GM21737 (cell line): ENCODE results near the gene CHMP3.

ENCODE experiments used
- ATAC-seq: cut with Tn5 transposase; IDR thresholded peaks from one replicate; pipeline ENCODE4 v1.9.1; 2021; ENCODE audit warnings: mild to moderate bottlenecking, moderate library complexity; ENCODE audit not compliant: unreplicated experiment

The CHMP3 gene

DNA sequence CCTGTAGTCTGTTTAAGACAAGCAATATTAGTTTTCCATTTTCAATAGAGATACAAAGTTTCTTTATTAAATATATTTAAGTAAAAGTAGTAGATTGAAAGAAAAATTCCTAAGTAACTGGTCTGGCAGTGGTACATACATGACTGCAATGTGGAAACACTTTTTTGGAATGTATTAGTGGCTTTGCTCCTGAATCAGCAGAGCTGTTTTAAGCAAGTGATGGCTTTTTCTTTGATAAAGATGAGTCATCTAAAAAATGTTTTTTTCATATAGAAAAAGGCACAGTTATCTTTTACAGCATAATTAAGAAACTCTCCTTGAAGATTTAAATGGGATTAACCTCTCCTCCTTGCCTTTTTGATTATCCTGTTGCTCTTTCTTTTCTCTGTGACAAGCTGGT, 87.2 kb downstream of the CHMP3 start:
- no peak for ATAC-seq

DNA sequence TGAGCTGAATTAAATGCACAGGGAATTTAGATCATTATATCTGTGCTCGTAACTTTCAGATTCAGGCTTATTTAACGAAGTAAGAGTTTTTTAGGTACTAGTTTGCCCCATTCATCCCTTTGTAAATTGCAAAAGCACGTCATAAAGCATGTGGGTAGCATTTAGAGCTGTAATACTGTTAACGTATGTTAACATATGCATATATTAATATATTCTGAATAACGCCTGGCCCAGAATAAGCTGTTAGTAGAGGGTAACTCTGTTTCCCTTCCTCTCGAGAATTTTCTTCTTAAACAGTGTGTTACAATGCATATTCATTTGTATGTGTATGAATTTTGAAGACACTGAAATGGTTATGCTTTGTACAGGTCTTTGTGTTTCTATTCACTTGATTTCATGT, 91.6 kb downstream of the CHMP3 start:
- ATAC-seq: no peak

DNA sequence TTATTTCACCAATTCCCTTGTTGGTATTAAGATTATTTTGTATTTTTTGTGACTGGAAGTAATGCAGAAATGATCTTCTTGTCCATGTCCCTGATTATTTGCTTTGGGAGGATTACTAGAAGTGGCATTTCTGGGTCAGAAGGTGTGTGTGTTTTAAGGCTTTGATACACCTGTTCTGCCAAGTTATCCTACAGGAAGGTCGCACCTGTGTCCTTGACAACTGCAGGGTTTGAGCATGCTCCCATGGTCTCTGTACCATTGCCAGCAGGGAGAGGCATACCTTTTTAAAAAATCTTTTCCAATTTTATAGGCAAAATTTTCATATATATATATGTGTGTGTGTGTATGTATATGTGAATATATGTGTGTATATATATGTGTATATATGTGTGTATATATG, 92.4 kb downstream of the CHMP3 start:
- no peak for ATAC-seq

DNA sequence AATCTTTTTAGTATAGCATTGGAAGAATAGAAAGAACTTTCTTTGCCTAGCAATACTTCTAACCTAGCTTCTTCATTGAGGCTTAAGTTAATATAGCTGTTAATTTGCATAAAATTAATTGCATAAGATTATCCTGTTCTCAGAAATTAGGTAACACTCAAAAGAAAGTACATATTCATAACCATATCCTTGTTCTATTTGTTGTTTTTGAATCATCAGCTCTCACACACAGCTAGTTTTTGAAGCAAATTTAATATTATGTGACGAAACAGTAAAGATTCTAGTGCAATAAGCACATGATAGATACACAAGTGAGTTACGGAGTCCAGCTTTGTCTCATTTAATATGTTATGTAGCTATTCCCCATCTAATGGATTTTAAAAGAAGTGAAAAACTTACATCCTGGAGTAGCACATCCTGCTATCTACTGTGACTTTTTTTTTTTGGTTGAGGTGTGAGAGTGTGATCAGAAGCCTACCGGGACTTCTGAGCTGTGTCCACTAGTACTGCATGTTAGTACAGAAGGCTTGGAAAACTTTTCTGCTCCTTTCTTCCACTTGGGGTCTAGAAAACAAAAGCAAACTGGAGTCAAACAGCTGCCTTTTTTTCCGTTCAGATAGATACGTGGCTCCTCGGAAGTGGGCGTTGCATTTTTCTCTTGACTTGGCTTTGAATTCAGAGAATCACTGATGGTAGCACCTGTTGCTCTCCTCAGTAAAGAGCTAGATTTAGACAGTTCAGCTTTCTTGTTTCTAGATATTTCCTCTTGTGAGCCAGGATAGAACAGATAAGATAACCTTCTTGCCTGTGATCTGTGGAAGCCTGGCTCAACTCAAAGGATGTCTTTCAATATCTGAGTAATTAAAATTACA, 94.8 kb downstream of the CHMP3 start:
- no peak for ATAC-seq

DNA sequence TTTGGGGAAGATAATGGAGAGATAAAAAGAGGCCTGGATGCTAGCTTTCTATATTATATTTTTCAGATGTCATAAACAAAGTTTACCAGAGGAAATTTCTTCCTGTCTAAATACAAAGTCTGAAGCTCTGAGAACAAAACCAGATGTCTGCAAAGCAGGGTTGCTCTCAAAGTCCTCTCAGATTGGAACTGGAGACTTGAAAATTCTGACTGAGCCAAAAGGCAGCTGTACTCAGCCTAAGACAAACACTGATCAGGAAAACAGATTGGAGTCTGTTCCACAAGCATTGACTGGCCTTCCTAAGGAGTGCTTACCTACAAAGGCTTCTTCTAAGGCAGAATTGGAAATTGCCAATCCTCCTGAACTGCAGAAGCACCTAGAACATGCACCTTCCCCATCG, 96.9 kb downstream of the CHMP3 start:
- no peak for ATAC-seq

DNA sequence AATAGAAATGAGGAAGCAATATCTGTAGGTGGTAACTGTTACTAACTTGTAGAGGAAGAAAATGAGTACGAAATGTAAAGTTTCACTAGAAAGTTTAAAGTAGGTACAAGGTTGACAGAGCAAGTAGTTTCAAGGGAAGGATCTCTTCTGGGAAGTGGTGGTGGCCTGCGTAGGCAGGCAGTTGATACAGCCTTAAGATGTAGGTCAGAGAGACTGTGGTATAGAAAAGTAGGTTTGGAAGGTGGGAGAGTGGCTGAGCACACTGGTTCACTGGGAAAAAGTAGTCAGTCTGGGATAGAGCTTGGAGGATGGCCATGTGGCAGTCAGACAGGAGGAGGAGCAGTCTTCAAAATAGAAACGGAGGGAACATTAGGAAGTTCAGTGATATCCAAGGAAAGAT, 98.6 kb downstream of the CHMP3 start:
- no peak for ATAC-seq

DNA sequence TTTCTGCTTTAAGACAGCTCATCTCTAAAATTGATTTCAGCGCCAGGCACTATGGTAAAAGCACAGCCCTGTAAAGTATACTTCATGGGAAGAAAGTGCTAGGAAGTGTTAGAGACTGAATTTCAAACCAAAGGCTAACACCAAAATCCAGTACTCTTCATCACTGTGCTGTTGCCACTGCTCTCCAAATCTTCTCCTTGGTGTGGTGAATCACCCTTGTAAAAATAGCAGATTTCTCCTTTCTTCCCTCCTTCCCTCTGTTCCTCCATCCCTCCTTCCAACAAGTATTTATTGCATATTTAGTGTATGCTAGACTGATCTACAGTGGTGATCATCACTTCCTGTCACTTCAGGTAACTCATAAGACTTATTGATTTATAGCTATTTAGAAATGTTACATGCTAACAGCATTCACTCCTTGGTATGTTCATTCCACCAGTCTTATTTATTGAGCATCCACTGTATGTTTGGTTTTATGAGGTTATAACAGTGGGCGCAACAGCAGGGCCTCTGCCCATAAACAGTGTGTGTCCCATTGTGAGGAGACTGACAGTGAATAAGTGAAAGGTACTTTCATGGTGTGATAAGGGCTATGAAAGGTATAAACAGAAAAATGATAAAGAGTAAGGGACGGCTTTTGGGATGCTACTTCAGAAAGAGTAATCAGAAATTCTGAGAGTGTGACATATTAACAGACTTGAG, 102.0 kb downstream of the CHMP3 start:
- ATAC-seq: no peak

DNA sequence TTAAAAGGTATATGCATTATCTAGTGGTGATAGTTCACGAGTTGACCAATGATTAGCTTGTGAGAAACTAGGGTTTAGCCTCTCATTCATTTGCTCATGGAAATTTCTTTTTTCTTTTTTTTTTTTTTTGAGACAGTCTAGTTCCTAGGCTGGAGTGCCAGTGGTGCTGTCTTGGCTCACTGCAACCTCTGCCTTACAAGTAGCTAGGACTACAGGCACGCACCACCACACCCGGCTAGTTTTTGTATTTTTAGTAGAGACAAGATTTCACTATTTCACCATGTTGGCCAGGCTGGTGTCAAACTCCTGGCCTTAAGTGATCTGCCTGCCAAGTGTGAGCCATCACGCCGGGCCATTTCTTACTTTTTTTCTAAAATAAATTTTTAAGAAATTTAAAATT, 108.1 kb downstream of the CHMP3 start:
- ATAC-seq: no peak

DNA sequence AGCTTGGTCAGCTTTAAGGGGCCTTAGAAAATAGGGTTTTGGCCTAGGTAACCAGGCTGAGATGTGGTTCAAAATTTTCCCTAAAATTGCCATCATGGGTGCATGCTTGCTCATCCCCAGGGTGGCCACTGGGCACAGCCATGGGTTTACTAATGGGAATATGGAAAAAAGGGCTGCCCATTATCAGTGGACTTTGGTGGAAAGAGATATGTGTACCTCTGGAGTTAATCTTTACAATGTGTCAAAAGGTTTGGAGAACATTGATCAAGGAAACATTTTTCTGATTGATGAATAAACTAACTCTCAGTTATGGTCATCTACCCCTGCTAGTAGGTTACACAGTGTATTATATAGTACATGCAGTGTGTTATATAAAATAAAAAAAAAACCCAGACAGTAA, 109.0 kb downstream of the CHMP3 start:
- no peak for ATAC-seq

DNA sequence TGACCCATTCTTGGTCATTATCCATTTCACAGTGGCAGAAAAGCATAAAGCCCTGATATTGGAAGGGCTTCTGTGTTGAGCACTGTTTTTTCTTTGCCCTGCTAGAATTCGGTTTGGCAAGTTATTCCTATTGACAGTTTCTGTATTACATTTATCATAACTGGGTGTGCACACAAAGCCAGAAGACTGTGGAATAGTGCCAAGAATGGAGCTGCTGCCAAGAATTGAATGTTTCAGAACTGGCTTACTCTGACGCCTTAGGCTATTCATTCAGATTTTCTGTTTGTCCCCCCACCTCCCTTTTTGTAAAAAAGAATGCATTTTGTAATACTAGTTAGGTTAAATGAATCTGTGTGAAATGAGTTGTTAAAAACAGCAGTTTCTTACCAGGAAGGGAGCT, 109.4 kb downstream of the CHMP3 start:
- no peak for ATAC-seq
